HepG2 (cell line): ENCODE measurements around the gene AP3B2. TPM values are rescaled to one million over a fixed set of nuclear protein-coding genes. Genes with fewer than 3 reads are reported as not detected.

Experiments
- AHR ChIP-seq: IDR thresholded peaks from 2 replicates; pipeline ENCODE4 v1.6.1; 2018; ENCODE audit warnings: missing genetic modification reagents, missing compliant biosample characterization
- HHEX ChIP-seq: IDR thresholded peaks from 2 replicates; pipeline ENCODE4 v1.6.1; 2016; ENCODE audit warnings: control low read depth
- HNRNPLL ChIP-seq: fragments of 200-400 bp; formaldehyde crosslinking; IDR thresholded peaks from 2 replicates; pipeline ENCODE4 v1.6.1; 2017; ENCODE audit warnings: mild to moderate bottlenecking, low read depth, low read length; ENCODE audit not compliant: poor library complexity, severe bottlenecking
- IRF2 ChIP-seq: IDR thresholded peaks from 2 replicates; pipeline ENCODE4 v1.6.1; 2018; ENCODE audit warnings: missing genetic modification reagents, missing compliant biosample characterization
- KLF12 ChIP-seq: sonication (generic); formaldehyde crosslinking; IDR thresholded peaks from 2 replicates; pipeline ENCODE4 v1.4.0; 2020; ENCODE audit warnings: missing genetic modification reagents, borderline replicate concordance
- MAF1 ChIP-seq: sonication (generic); formaldehyde crosslinking; IDR thresholded peaks from 2 replicates; pipeline ENCODE4 v1.5.0; 2020; ENCODE audit warnings: missing genetic modification reagents, borderline replicate concordance
- RBAK ChIP-seq: sonication (generic); formaldehyde crosslinking; IDR thresholded peaks from 2 replicates; pipeline ENCODE4 v1.5.1; 2020; ENCODE audit warnings: mild to moderate bottlenecking, missing genetic modification reagents
- SMARCC2 ChIP-seq: fragments of 450-650 bp; IDR thresholded peaks from 2 replicates; pipeline ENCODE4 v1.6.1; 2017; ENCODE audit warnings: antibody characterized with exemption, mild to moderate bottlenecking
- SRSF1 ChIP-seq: fragments of 200-400 bp; formaldehyde crosslinking; optimal IDR thresholded peaks from 2 replicates; pipeline ENCODE3; 2017; ENCODE audit warnings: mild to moderate bottlenecking, low read depth, low read length, moderate library complexity
- YEATS2 ChIP-seq: sonication (generic); formaldehyde crosslinking; IDR thresholded peaks from 2 replicates; pipeline ENCODE4 v1.4.0; 2020; ENCODE audit warnings: missing genetic modification reagents, borderline replicate concordance
- ZEB1 ChIP-seq: IDR thresholded peaks from 2 replicates; pipeline ENCODE4 v1.6.1; 2012; ENCODE audit warnings: mild to moderate bottlenecking, low read depth, inconsistent platforms; ENCODE audit not compliant: insufficient replicate concordance
- ZKSCAN1 ChIP-seq: fragments of 150-350 bp; IDR thresholded peaks from 2 replicates; pipeline ENCODE4 v1.6.1; 2014; ENCODE audit warnings: low read length
- ZNF121 ChIP-seq: sonication (generic); formaldehyde crosslinking; IDR thresholded peaks from 2 replicates; pipeline ENCODE4 v1.5.0; 2020; ENCODE audit warnings: mild to moderate bottlenecking, missing genetic modification reagents
- ZNF264 ChIP-seq: sonication (generic); formaldehyde crosslinking; IDR thresholded peaks from 2 replicates; pipeline ENCODE4 v1.4.0; 2020; ENCODE audit warnings: missing genetic modification reagents
- ZNF34 ChIP-seq: sonication (generic); formaldehyde crosslinking; IDR thresholded peaks from 2 replicates; pipeline ENCODE4 v1.4.0; 2020; ENCODE audit warnings: mild to moderate bottlenecking, missing genetic modification reagents, borderline replicate concordance
- ZNF350 ChIP-seq: sonication (generic); formaldehyde crosslinking; IDR thresholded peaks from 2 replicates; pipeline ENCODE4 v1.4.0; 2020; ENCODE audit warnings: mild to moderate bottlenecking, low read depth, missing genetic modification reagents, borderline replicate concordance
- ZNF563 ChIP-seq: sonication (generic); formaldehyde crosslinking; IDR thresholded peaks from 2 replicates; pipeline ENCODE4 v1.8.0; 2022; ENCODE audit warnings: mild to moderate bottlenecking, moderate library complexity, missing genetic modification reagents
- ZNF772 ChIP-seq: sonication (generic); formaldehyde crosslinking; IDR thresholded peaks from 2 replicates; pipeline ENCODE4 v1.5.0; 2020; ENCODE audit warnings: mild to moderate bottlenecking, missing genetic modification reagents
- ZNF781 ChIP-seq: sonication (generic); formaldehyde crosslinking; IDR thresholded peaks from 2 replicates; pipeline ENCODE4 v1.5.1; 2020; ENCODE audit warnings: borderline replicate concordance, mild to moderate bottlenecking, missing genetic modification reagents; ENCODE audit errors: not compliant biosample characterization
- ZNF891 ChIP-seq: sonication (generic); formaldehyde crosslinking; IDR thresholded peaks from 2 replicates; pipeline ENCODE4 v1.5.0; 2020; ENCODE audit warnings: mild to moderate bottlenecking, missing genetic modification reagents
- ZSCAN25 ChIP-seq: sonication (generic); formaldehyde crosslinking; IDR thresholded peaks from 2 replicates; pipeline ENCODE4 v1.8.0; 2022; ENCODE audit warnings: mild to moderate bottlenecking, missing genetic modification reagents
- polyA plus RNA-seq, 8 experiments: library from polyadenylated mRNA; depleted of rRNA in 3 of 8; stranded (reverse) in 7 of 8; unstranded in 1 of 8; fragments of >200 nt; fragmentation: Illumina TruSeq in 4 of 8; extraction: Trizol in 4 of 8; gene quantifications; 2 replicates each; pipeline versions ENCODE4 v1.2.1 to v1.2.3, GENCODE V29; 2011 to 2016; ENCODE audit warnings: low read depth in 4 of 8, missing spikeins in 1 of 8, mixed read lengths in 1 of 8; ENCODE audit not compliant: insufficient read depth in 1 of 8
- total RNA-seq, 5 experiments: library from RNA; depleted of rRNA; stranded (reverse); fragments of >200 nt; fragmentation: Illumina TruSeq; extraction: Trizol; gene quantifications; 2 replicates each; pipeline ENCODE4 v1.2.3, GENCODE V29; 2016; ENCODE audit warnings: low read depth in 1 of 5
- TF ChIP-seq, protein P1 (sequence below): sonication (generic); formaldehyde crosslinking; IDR thresholded peaks from 2 replicates; pipeline ENCODE4 v1.8.1; 2023; ENCODE audit warnings: mild to moderate bottlenecking, missing genetic modification reagents
- TF ChIP-seq, protein P2 (sequence below): sonication (generic); formaldehyde crosslinking; IDR thresholded peaks from 2 replicates; pipeline ENCODE4 v1.5.0; 2020; ENCODE audit warnings: mild to moderate bottlenecking, missing genetic modification reagents, moderate library complexity
- TF ChIP-seq, protein P3 (sequence below): sonication (generic); formaldehyde crosslinking; IDR thresholded peaks from 2 replicates; pipeline ENCODE4 v1.8.0; 2022; ENCODE audit warnings: mild to moderate bottlenecking, missing genetic modification reagents
- TF ChIP-seq, protein P4 (sequence below): sonication (generic); formaldehyde crosslinking; IDR thresholded peaks from 2 replicates; pipeline ENCODE4 v1.4.0; 2020; ENCODE audit warnings: missing genetic modification reagents
- TF ChIP-seq, protein P5 (sequence below): sonication (generic); formaldehyde crosslinking; IDR thresholded peaks from 2 replicates; pipeline ENCODE4 v1.8.1; 2023; ENCODE audit warnings: mild to moderate bottlenecking, inconsistent platforms, moderate library complexity, missing genetic modification reagents, borderline replicate concordance

The AP3B2 gene
- total and polyA plus RNA-seq, 2 of the 13 experiments (the other 11 are each of a cell fraction or from before 2014, with no cell fraction given): not detected

DNA sequence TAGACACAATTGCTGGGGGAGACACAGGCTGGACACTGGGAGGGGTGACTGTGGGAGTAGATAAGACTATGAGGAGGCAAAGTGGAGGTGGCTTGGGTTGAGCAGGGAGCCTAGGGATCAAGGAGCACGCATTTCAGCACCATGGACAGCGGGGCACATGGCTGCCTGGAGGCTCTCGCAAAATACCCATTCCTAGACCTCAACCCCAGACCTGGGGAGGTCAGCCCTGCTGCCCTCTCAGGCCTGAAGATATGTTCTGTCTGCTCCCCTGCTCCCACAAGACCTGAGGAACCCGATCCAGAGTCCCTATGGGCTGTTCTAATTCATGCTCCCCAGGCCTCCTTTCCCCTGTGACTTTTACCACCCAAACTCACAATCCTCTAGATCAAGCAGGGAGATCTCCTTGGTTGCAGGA is 46.5 kb downstream of the AP3B2 start (continued):
- TF ChIP-seq ZNF563 (peak; percentile 77; the same call in 1 of the 2 replicates), ZNF121 (CRISPR knock-in tag) (no peak), ZNF772 (CRISPR knock-in tag) (peak; percentile 54; the same call in 1 of the 2 replicates), ZNF350 (CRISPR knock-in tag) (no peak), ZNF891 (peak; percentile 54; the same call in 1 of the 2 replicates), ZKSCAN1 (no peak), MAF1 (CRISPR knock-in tag) (no peak), AHR (CRISPR knock-in tag) (peak; percentile 66; the same call in 1 of the 2 replicates), ZNF781 (peak; percentile 84), SRSF1 (no peak), ZNF34 (CRISPR knock-in tag) (no peak), SMARCC2 (no peak), ZSCAN25 (CRISPR knock-in tag) (peak; percentile 62; the same call in 1 of the 2 replicates), YEATS2 (peak; percentile 42; the same call in 1 of the 2 replicates), HNRNPLL (no peak), RBAK (CRISPR knock-in tag) (no peak), ZEB1 (no peak), ZNF264 (0 out of 2 replicates have a peak, but pooled peaks have one; percentile 22), IRF2 (CRISPR knock-in tag) (peak; percentile 75; the same call in 1 of the 2 replicates), KLF12 (CRISPR knock-in tag) (peak; percentile 63; the same call in 1 of the 2 replicates), HHEX (CRISPR knock-in tag) (no peak)
- TF ChIP-seq, protein P1, sequence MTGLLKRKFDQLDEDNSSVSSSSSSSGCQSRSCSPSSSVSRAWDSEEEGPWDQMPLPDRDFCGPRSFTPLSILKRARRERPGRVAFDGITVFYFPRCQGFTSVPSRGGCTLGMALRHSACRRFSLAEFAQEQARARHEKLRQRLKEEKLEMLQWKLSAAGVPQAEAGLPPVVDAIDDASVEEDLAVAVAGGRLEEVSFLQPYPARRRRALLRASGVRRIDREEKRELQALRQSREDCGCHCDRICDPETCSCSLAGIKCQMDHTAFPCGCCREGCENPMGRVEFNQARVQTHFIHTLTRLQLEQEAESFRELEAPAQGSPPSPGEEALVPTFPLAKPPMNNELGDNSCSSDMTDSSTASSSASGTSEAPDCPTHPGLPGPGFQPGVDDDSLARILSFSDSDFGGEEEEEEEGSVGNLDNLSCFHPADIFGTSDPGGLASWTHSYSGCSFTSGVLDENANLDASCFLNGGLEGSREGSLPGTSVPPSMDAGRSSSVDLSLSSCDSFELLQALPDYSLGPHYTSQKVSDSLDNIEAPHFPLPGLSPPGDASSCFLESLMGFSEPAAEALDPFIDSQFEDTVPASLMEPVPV (CRISPR knock-in tag): no peak
- TF ChIP-seq, protein P2, sequence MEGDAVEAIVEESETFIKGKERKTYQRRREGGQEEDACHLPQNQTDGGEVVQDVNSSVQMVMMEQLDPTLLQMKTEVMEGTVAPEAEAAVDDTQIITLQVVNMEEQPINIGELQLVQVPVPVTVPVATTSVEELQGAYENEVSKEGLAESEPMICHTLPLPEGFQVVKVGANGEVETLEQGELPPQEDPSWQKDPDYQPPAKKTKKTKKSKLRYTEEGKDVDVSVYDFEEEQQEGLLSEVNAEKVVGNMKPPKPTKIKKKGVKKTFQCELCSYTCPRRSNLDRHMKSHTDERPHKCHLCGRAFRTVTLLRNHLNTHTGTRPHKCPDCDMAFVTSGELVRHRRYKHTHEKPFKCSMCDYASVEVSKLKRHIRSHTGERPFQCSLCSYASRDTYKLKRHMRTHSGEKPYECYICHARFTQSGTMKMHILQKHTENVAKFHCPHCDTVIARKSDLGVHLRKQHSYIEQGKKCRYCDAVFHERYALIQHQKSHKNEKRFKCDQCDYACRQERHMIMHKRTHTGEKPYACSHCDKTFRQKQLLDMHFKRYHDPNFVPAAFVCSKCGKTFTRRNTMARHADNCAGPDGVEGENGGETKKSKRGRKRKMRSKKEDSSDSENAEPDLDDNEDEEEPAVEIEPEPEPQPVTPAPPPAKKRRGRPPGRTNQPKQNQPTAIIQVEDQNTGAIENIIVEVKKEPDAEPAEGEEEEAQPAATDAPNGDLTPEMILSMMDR (CRISPR knock-in tag): no peak
- TF ChIP-seq, protein P3, sequence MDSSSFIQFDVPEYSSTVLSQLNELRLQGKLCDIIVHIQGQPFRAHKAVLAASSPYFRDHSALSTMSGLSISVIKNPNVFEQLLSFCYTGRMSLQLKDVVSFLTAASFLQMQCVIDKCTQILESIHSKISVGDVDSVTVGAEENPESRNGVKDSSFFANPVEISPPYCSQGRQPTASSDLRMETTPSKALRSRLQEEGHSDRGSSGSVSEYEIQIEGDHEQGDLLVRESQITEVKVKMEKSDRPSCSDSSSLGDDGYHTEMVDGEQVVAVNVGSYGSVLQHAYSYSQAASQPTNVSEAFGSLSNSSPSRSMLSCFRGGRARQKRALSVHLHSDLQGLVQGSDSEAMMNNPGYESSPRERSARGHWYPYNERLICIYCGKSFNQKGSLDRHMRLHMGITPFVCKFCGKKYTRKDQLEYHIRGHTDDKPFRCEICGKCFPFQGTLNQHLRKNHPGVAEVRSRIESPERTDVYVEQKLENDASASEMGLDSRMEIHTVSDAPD (CRISPR knock-in tag): no peak
- TF ChIP-seq, protein P4, sequence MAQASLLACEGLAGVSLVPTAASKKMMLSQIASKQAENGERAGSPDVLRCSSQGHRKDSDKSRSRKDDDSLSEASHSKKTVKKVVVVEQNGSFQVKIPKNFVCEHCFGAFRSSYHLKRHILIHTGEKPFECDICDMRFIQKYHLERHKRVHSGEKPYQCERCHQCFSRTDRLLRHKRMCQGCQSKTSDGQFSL (CRISPR knock-in tag): no peak
- TF ChIP-seq, protein P5, sequence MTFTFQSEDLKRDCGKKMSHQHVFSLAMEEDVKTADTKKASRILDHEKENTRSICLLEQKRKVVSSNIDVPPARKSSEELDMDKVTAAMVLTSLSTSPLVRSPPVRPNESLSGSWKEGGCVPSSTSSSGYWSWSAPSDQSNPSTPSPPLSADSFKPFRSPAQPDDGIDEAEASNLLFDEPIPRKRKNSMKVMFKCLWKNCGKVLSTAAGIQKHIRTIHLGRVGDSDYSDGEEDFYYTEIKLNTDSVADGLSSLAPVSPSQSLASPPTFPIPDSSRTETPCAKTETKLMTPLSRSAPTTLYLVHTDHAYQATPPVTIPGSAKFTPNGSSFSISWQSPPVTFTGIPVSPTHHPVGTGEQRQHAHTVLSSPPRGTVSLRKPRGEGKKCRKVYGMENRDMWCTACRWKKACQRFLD (CRISPR knock-in tag): peak; percentile 69; the same call in 1 of the 2 replicates
